Stimulated activated CD8-positive, alpha-beta memory T cell treated with anti-CD3 and anti-CD28 coated beads, Interleukin-7, amount 100 ng/mL, for 4 hours (primary cell): ENCODE results near the gene SSX2IP.

ENCODE experiments used
- DNase-seq, 2 donors: peaks; one replicate each; pipeline ENCODE4 v3.0.0-alpha.2; 2020; ENCODE audit warnings: low read depth in 2 of 2

The SSX2IP gene

GRCh38 chr1:84709131-84709530, 18.9 kb upstream of the SSX2IP start:
- DNase-seq = no peak

- no peak for DNase-seq
These were observed 17.8 kb upstream of the SSX2IP start for GRCh38 chr1:84708031-84708430.

GRCh38 chr1:84705513-84705912, 15.3 kb upstream of the SSX2IP start:
- no peak for DNase-seq

DNA sequence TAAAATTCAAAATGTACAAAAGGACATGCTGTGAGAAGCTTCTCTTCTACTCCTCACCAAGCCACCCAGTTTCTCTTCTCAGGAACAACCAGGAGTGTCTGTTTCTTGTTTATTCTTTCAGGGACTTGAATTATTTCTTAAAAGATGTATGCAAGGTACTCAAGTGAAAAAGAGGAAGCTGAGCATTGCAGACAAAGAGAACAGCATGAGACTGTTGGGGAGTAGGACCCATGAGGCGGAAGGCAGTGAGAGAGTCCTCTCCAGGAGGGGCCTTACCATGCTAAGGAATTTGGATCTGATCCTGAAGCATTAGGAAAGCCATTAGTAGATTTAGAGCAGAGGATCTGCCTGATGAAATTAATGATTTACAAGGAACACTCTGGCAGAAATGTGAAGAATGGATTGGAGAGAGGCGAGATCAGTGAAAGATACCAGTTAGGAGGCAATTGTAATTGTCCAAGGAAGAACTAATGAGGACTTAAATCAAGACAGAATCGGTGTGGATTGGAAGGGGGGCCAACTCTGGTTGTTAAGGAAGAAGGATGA, 14.7 kb upstream of the SSX2IP start:
- no peak for DNase-seq

GRCh38 chr1:84703431-84703830, 13.2 kb upstream of the SSX2IP start:
- DNase-seq = no peak

DNA sequence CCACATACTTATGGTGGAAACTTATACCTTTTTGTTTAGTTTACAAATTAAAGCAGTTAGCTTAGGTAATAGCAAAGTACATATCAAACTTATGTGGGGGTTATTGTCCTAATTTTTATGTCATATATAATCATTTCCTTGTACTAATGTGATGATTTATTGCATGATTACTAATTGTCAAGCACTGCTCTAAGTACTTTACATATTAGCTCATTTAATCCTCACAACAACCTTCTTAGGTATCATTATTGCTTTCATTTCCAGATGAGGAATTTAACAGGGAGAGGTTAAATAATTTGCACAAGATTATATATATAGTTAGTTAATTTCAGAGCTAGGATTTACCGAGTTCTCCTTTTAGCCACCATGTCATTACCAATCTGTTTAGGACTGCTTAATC, 11.9 kb upstream of the SSX2IP start:
- no peak for DNase-seq

- DNase-seq = no peak
These were observed 11.1 kb upstream of the SSX2IP start for GRCh38 chr1:84701376-84701775.

DNA sequence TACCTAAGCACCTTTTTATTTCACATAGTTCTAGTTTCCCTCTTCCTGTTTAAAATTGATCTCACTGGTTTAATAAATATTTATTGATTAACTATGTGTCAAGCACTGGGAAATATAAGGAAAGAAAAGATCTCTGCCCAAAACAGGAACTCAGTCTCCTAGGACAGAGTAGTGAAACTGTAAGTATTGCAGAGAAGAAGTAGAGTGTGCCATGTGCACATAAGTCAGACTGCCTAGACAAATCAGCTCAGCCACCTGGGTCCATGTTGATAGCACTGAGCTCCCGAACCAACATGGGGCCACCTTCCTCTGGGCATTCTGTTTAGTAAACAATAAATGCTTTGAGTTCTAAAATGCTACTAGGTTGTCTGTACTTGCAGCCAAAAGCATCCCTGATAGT, 9.8 kb upstream of the SSX2IP start:
- DNase-seq = no peak

DNA sequence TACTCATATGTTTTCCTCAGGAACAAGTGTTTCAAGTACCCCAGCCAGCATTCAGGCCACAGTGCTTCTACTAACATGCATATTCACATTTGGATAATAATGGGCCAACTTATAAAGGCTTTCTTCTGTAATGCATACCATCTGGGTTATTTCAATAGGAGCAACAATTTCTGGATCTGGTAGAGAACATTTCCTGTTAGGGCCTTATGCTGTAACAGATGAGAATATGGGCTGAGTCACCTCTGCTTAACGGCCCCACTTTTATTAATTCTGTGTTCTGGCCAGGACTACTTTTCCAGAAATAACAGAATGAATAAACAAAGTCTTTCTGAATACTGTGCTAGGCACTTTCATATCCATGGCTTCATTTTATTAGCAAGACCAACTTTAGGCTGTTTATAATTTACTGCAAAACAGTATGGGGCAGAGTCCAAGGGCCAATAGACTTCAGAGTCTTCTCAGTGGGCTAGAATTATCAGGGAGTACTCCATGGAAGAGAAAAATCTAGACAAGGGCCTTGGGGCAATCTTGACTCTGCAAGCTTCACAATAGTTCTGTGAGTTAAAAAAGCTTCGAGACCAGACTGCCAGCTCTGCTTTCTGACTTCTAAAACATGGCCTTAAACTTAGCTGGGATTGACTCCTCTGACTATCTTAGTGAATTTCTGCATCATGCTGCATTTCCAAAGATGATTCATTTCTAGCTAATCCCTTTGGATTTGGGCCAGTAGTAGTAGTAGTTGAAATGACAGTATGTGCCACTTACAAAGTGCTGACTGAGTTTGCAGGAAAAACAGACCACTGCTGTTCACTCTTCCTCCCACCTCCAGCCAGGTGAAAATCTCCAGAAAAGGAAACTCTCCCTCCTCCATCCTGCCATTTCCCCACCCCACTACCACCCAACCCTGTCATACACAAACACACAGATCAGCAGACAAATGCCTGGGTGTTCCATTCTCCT, 8.2 kb upstream of the SSX2IP start:
- DNase-seq = no peak

DNA sequence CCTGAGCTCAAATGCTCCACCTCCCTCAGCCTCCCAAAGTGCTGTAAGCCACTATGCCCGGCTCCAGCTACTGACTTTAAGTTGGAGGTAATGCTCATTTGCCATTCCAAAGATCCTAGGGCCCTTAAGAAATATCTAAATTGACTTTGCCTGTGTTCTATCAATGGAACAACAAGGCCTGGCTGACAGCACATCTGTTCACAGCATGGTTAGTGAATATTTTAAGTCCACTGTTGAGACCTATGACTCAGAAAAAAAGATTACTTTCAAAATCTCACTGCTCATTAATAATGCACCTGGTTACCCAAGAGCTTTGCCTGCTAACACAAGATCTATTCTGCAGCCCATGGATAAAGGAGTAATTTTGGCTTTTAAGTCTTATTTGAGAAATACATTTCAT, 3.5 kb upstream of the SSX2IP start:
- no peak for DNase-seq

DNA sequence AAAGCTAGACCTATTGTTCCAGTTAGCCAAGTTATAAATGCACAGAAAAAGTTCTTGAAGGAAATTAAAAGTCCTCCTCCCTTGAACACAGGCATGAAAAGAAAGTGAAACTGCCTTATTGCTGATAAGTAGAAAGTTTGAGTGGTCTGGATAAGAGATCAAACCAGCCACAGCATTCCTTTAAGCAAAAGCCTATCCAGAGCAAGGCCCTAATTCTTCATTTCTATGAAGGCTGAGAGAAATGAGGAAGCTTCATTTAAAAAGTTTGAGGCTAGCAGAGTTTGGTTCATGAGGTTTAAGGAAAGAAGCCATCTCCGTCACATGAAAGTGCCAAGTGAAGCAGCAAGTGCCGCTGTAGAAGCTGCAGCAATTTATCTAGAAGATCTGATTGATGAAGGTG, 2.7 kb upstream of the SSX2IP start:
- no peak for DNase-seq

- DNase-seq = no peak
These were observed 2.1 kb upstream of the SSX2IP start for GRCh38 chr1:84692391-84692790.

- DNase-seq = no peak
These were observed 992 bp upstream of the SSX2IP start for GRCh38 chr1:84691122-84691783.

DNA sequence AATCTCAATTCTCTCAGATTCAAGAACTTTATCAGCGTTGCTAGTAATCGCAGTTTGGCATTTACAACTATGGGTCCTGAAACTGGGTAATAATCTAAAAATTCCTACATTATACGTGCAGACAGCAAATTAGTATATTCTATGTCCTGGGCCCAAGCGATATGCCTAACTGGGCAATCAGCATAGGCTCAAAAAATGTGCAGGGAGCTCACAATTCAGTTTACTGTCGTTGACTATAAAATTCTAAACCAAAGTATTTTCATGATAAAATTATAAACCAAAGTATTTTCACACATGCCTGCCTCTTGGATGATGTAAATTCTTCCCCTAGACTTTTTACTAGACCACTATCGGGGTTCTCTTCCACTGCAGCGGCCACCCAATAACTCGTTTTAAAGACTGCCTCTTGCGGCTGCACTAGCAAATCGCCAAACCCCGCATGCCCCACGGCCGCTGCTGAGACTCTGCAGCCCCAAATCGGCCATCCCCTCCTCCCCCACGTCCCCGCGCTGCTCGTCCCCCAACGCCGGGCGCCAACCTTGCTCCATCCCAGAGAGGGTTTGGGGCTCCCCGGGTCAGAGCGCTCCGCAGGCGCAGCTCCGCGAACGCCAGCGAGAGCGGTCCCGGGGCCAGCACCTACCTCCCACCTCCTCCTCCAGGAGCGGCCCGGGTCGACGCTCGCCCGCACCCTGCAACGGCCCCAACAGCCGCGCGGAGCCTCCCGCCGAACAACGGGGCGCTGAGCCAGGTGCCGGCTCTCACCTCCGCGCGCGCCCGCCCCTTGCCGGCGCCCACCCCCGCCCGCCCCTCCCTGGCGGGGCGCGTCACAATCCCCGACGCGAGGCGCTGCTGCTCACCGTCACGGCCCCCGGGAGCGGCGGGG, 506 bp downstream of the SSX2IP start:
- peak in 1 of 2 donors; percentile 8 for DNase-seq

DNA sequence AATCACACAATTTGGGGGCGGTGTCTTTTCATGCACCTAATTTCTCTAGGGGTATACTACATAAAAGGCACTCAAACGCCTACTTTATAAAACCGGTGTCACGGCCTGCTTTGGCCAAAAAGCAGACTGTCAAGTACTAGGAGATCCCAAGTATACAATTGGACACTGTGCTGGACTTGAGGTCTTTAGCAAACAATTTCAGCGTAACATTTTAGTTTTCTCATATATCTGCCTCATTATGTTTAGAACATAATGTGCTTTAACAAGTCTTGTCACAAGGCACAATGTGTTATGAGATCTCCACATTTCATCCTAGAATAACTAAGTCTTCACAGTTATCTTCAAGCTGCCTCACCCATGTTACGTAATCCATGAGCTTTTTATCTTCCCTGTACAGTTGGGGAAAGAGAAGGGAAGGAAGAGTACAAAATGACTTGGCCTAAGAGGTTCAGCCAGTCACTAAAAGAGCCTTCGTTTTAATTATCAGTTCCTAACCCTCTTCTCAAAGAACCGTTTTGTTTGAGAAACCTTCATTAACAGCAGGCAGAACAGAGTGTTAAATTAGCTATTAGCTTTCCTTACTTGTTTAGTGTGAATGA, 1.7 kb downstream of the SSX2IP start:
- no peak for DNase-seq

DNA sequence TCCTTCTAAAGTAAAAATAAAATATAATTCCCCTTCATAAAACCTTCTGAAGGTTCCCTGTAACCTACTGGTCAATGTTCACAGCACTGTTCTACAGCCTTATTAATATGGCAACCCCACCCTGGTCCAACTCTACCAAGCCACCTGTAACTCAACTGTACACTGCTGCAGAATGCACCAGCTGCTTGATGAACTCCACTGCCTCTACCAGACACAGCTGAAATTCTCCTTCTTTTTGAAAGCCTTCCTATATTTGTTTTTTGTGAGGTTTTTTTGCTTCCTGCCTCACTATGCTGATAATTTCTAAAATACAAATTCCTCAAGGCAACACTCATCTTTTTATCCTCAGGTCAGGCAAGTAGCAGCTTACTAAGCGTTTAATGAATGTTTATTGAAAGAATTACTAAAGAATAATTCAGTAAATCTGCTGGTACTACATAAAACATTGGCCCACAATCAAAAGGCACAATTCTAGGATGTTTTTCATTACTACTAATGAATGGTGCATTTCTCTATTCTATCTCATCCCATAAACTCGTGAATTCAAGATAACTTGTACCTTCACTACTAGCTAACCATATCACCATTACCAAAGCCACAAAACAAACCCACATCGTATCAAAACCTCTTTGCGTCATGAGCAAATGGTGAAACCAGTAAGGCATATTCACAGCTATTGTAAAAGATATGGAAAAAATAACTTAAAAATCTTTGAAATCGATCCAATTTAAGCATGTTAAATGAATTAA, 2.4 kb downstream of the SSX2IP start:
- no peak for DNase-seq

DNA sequence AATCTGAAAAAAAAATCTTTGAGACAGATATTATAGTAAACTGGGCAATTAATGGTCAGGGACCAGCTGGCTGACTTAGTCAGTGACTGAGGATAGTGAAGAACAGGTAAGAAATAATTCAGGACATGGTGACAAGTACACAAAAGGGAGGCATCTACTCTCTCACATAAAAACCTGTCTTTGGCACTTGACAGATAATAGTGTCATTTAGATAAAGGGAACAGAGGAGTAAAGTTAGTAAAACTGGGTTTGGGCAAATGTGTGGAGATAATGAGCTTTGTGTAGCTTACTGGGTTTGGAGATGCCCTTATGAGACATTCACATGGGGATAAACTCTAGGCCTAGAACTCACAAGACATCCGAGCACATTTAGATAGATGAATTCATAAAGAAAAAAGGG, 4.0 kb downstream of the SSX2IP start:
- DNase-seq = no peak

GRCh38 chr1:84683508-84683907, 6.8 kb downstream of the SSX2IP start:
- DNase-seq = no peak

DNA sequence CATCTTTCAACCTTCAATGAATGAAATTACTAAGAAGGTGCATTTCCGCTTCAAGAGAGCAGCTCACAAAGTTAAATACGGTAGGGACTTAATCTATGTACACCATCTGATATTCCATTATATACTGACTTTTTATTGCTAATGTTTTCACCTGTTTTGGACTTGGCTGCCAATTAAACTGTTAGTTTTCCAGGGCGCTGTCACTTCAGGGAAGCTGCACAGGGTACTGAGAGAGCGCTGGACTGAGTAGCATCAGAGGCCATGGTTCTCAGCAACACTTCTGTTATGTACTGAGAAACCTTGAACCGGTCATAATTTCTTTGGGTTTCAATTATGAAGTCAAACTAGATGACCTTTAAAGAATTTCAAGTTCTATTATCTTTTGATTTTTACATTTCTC, 8.2 kb downstream of the SSX2IP start:
- DNase-seq = no peak

GRCh38 chr1:84677415-84678099, 12.7 kb downstream of the SSX2IP start:
- no peak for DNase-seq
